22Rv1 (cell line): Measurements from ENCODE around the gene GSS.
A peak's percentile ranks its signal among the peaks of the same experiment; 100 is the strongest.
"Not testable (repeated sequence)": the region's sequence is repeated elsewhere in the genome, so short reads cannot be mapped to it uniquely, and the experiment has no call there.

Experiments used
- H3K27ac ChIP-seq: fragments of 450-650 bp; 2 replicates; pipeline ENCODE4 v1.5.1; 2017
- ZFX ChIP-seq: fragments of 450-650 bp; IDR thresholded peaks from 2 replicates; pipeline ENCODE4 v1.6.1; 2017; ENCODE audit warnings: antibody characterized with exemption, borderline replicate concordance
- TF ChIP-seq, protein P1 (sequence below): fragments of 450-650 bp; IDR thresholded peaks from 2 replicates; pipeline ENCODE4 v1.5.1; 2017; ENCODE audit warnings: mild to moderate bottlenecking

GSS gene

DNA sequence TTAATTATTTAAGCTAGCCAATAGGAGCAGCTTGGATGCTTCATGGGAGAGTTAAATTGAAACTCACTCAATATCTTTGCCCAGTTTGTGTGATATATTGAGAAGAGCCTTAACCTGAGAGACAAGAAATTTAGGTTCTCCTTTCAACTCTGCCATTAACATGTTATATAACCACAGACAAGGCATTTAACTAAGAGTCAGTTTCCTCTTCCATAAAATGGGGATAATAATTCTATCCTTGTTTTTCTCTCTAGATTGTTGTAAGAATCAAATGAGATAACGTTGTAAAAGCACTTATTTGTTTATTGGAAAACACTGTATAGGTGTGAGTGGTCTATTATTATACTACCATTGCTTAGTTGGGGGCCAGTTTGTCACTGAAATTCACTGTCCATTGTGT lies 71.3 kb downstream of the GSS start:
- peak overlapping the region; percentile 57 for H3K27ac ChIP-seq
- TF ChIP-seq, protein P1, sequence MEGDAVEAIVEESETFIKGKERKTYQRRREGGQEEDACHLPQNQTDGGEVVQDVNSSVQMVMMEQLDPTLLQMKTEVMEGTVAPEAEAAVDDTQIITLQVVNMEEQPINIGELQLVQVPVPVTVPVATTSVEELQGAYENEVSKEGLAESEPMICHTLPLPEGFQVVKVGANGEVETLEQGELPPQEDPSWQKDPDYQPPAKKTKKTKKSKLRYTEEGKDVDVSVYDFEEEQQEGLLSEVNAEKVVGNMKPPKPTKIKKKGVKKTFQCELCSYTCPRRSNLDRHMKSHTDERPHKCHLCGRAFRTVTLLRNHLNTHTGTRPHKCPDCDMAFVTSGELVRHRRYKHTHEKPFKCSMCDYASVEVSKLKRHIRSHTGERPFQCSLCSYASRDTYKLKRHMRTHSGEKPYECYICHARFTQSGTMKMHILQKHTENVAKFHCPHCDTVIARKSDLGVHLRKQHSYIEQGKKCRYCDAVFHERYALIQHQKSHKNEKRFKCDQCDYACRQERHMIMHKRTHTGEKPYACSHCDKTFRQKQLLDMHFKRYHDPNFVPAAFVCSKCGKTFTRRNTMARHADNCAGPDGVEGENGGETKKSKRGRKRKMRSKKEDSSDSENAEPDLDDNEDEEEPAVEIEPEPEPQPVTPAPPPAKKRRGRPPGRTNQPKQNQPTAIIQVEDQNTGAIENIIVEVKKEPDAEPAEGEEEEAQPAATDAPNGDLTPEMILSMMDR: no peak
- no peak for TF ChIP-seq ZFX

DNA sequence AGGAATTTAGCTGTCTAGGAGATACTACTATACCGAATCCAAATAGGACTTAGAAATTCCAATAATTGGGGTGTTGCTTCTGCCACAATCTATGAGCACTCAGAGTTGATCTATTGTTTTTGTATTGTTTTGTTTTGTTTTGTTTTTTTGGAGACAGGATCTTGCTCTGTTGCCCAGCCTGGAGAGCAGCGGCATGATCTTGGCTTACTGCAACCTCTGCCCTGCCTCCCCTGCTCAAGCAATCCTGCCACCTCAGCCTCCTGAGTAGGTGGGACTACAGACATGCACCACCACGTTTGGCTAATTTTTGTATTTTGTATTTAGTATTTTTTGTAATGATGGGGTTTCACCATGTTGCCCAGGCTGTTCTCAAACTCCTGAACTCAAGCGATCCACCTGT lies 71.8 kb downstream of the GSS start:
- peak overlapping the region; percentile 57; the same call in 1 of the 2 replicates for H3K27ac ChIP-seq
- TF ChIP-seq, protein P1: no peak
- no peak for TF ChIP-seq ZFX

DNA sequence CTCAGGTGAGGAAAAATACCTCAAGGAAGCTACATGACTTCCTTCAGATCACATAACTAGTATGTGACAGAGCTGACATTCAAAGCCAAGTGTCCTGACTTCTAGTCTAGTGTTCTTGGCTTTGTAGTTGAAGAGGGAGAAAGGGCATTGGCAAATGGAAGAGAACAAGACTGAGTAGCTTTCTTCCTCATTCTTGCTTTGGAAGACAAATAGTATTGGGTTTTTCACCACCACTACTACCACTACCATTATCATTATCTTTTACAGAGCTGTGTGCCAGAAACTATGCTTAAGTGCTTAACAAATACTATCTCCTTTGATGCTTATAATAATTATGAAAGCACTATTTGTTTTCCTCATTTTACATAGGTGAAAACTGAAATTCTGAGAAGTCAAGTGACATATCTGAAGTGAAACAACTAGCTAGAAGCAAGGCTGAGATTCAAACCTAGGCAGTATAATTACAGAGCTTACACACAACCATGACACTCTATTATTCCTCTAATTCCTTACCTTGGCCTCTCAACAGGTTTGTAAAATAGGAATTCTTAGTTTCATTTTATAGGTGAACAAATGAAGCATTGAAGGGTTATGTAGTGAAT lies 72.4 kb downstream of the GSS start:
- TF ChIP-seq, protein P1: no peak
- no peak for TF ChIP-seq ZFX
- peak overlapping the region; percentile 57; the same call in 1 of the 2 replicates for H3K27ac ChIP-seq

DNA sequence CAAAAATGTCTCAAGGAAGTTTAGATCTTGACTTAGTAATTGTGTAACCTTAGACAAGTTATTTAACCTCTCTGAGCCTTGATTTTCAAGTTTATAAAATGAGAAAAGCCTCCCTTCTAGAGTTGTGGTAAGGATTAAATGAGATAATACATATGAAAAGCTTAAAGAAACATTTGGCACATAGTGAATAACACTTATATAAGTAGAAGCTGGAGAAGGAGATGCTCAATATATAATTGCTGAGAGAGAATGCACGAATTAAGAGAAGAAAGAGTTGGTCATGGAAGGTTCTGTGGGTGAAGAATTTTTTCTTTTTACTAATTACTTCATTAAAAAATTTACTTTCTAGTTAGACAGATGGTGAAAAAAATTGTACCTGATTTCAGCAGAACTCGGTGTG lies 73.9 kb downstream of the GSS start:
- no peak for TF ChIP-seq ZFX
- TF ChIP-seq, protein P1: no peak
- no peak overlapping the region for H3K27ac ChIP-seq

DNA sequence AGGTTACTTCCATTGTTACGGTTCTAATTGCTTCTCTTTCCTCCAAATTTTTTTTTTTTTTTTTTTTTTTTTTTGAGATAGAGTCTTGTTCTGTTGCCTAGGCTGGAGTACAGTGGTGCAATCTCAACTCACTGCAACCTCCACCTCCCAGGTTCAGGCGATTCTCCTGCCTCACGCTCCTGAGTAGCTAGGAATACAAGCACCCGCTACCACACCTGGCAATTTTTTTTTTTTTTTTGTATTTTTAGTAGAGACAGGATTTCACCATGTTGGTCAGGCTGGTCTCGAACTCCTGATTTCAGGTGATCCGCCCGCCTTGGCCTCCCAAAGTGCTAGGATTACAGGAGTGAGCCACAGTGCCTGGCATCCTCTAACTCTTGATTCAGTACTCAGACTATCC lies 74.6 kb downstream of the GSS start:
- H3K27ac ChIP-seq: not testable (repeated sequence)

DNA sequence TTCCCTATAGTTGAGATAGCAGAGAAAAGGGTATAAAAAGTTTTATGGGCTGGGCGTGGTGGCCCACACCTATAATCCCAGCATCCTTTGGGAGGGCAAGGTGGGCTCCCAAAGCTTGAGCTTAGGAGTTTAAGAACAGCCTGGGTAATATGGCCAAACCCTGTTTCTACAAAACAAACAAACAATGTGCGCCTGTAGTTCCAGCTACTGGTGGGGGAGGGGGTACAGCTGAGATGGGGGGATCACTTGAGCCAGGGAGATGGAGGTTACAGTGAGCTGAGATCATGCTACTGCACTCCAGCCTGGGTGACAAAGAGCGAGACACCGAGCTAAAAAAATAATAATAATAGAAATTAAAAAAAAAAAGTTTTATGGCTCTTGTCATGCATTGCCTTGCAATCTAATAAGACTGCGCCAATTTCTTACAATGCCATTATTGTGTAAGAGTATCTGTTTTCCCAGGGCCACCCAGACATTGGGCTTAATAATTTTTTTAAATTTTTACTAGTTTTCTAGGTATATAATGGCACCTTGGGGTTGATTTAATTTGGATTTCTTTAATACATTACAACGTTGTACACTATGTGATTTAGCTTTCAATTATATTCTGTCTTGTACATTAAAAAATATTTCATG lies 75.3 kb downstream of the GSS start:
- TF ChIP-seq, protein P1: no peak
- no peak for TF ChIP-seq ZFX
- no peak overlapping the region for H3K27ac ChIP-seq
